Activated CD8-positive, alpha-beta T cell treated with anti-CD3 and anti-CD28 coated beads for 36 hours (primary cell): Measurements from ENCODE around the gene CD164. TPM values are rescaled to one million over a fixed set of nuclear protein-coding genes. Genes with fewer than 3 reads are reported as not detected.

Experiments used
- ATAC-seq: fragments of 200-7000 bp; cut with Tn5 transposase; one replicate; pipeline ENCODE4 v1.10.0; 2021; ENCODE audit warnings: mild to moderate bottlenecking, moderate library complexity
- CTCF ChIA-PET: fragments of 350-600 bp; sonication (Branson Sonifier 250); formaldehyde crosslinking; loops from one replicate; lab custom pipeline; 2021; ENCODE audit warnings: antibody characterized with exemption; lab: Charles Lee
- POLR2A ChIA-PET: fragments of 350-600 bp; sonication (Branson Sonifier 250); formaldehyde crosslinking; loops from one replicate; lab custom pipeline; 2021; ENCODE audit warnings: antibody characterized with exemption; lab: Charles Lee
- DNase-seq: peaks from one replicate; pipeline ENCODE4 v3.0.0-alpha.2; 2020
- H3K27ac Mint-ChIP-seq: one replicate; pipeline ENCODE4 v1.8.0; 2021; ENCODE audit warnings: mild to moderate bottlenecking, mixed read lengths
- H3K27me3 Mint-ChIP-seq: one replicate; pipeline ENCODE4 v1.8.0; 2021; ENCODE audit warnings: mixed read lengths
- H3K36me3 Mint-ChIP-seq: one replicate; pipeline ENCODE4 v1.8.0; 2021; ENCODE audit warnings: low read depth, mixed read lengths
- H3K4me1 Mint-ChIP-seq: one replicate; pipeline ENCODE4 v1.8.0; 2021; ENCODE audit warnings: low read depth, mixed read lengths
- H3K4me3 Mint-ChIP-seq: one replicate; pipeline ENCODE4 v1.8.0; 2021; ENCODE audit warnings: mild to moderate bottlenecking, moderate library complexity, mixed read lengths
- H3K9me3 Mint-ChIP-seq: one replicate; pipeline ENCODE4 v1.8.0; 2021; ENCODE audit warnings: mixed read lengths
- CTCF ChIP-seq: fragments of 200-600 bp; IDR thresholded peaks from one replicate; pipeline ENCODE4 v1.8.0; 2022; ENCODE audit warnings: antibody characterized with exemption, mild to moderate bottlenecking
- intact Hi-C: fragments of 100-400 bp; cut with micrococcal nuclease; formaldehyde crosslinking; loops from one replicate; pipeline ENCODE4 v1.10.0; 2022
- total RNA-seq, 2 experiments: library from RNA; stranded (reverse); gene quantifications; one replicate each; pipeline ENCODE4 v1.2.3, GENCODE V29; 2021

The CD164 gene
- total RNA-seq, 2 experiments from 2014 or later, result 144 to 146 TPM

- ChIA-PET POLR2A (interaction anchor here (1.3 kb wide), 1 partner anchor 20 kb away, joined by 3 read pairs; no protein-coding TSS in a partner anchor), CTCF (no interaction called here)
- Mint-ChIP-seq H3K4me1 (peaks cover 2% of the 10 kb centered on the region), H3K27ac (no peak overlapping the region), H3K27me3 (no peaks in the 10 kb centered on the region), H3K9me3 (no peaks in the 10 kb centered on the region), H3K36me3 (no peaks in the 10 kb centered on the region), H3K4me3 (no peak overlapping the region)
- ATAC-seq, result no peak
- intact Hi-C loops, result no loop called here
- no peak for DNase-seq
- no peak for TF ChIP-seq CTCF
Observed at GRCh38 chr6:109345986-109346385, 36.3 kb downstream of the CD164 start.

GRCh38 chr6:109344226-109344625 is 38.0 kb downstream of the CD164 start:
- Mint-ChIP-seq H3K4me1 (peaks cover 2% of the 10 kb centered on the region), H3K36me3 (no peaks in the 10 kb centered on the region), H3K27ac (no peak overlapping the region), H3K4me3 (no peak overlapping the region), H3K27me3 (no peaks in the 10 kb centered on the region), H3K9me3 (no peaks in the 10 kb centered on the region)
- DNase-seq (no peak), ATAC-seq (no peak)
- no peak for TF ChIP-seq CTCF
- CTCF ChIA-PET, result no interaction called here
- intact Hi-C loops, result no loop called here
- POLR2A ChIA-PET, result no interaction called here

GRCh38 chr6:109343518-109343917 is 38.7 kb downstream of the CD164 start:
- TF ChIP-seq CTCF, result no peak
- H3K27me3 Mint-ChIP-seq, result no peaks in the 10 kb centered on the region
- H3K36me3 Mint-ChIP-seq, result no peaks in the 10 kb centered on the region
- H3K27ac Mint-ChIP-seq, result no peak overlapping the region
- DNase-seq, result no peak
- ChIA-PET POLR2A (no interaction called here), CTCF (no interaction called here)
- no peaks in the 10 kb centered on the region for H3K9me3 Mint-ChIP-seq
- peaks cover 2% of the 10 kb centered on the region for H3K4me1 Mint-ChIP-seq
- intact Hi-C loops, result no loop called here
- no peak for ATAC-seq
- H3K4me3 Mint-ChIP-seq, result no peak overlapping the region

GRCh38 chr6:109342911-109343310 is 39.4 kb downstream of the CD164 start:
- CTCF ChIA-PET, result no interaction called here
- intact Hi-C loops, result no loop called here
- H3K4me3 Mint-ChIP-seq, result no peak overlapping the region
- H3K27ac Mint-ChIP-seq, result no peak overlapping the region
- DNase-seq (no peak), ATAC-seq (no peak)
- no peaks in the 10 kb centered on the region for H3K9me3 Mint-ChIP-seq
- POLR2A ChIA-PET, result no interaction called here
- no peaks in the 10 kb centered on the region for H3K36me3 Mint-ChIP-seq
- H3K27me3 Mint-ChIP-seq, result no peaks in the 10 kb centered on the region
- peaks cover 2% of the 10 kb centered on the region for H3K4me1 Mint-ChIP-seq
- no peak for TF ChIP-seq CTCF

GRCh38 chr6:109342506-109342905 is 39.8 kb downstream of the CD164 start:
- no peak overlapping the region for H3K4me3 Mint-ChIP-seq
- POLR2A ChIA-PET, result interaction anchor here (1.8 kb wide), 1 partner anchor 40 kb away, joined by 6 read pairs; the partner anchor contains the start of gene CD164
- intact Hi-C loops, result no loop called here
- CTCF ChIA-PET, result interaction anchor here (1.2 kb wide), 1 partner anchor 16 kb away, joined by 3 read pairs; no protein-coding TSS in a partner anchor
- ATAC-seq, result no peak
- no peak overlapping the region for H3K27ac Mint-ChIP-seq
- H3K9me3 Mint-ChIP-seq, result no peaks in the 10 kb centered on the region
- no peak for DNase-seq
- no peaks in the 10 kb centered on the region for H3K27me3 Mint-ChIP-seq
- H3K36me3 Mint-ChIP-seq, result no peaks in the 10 kb centered on the region
- TF ChIP-seq CTCF, result no peak
- peaks cover 2% of the 10 kb centered on the region for H3K4me1 Mint-ChIP-seq
